ENCODE measurements around the gene SLC29A2. TPM values are rescaled to one million over a fixed set of nuclear protein-coding genes. Genes with fewer than 3 reads are reported as not detected.

Gene SLC29A2
- total and polyA plus RNA-seq, 2 donors (not counting 3 experiments of a cell fraction or from before 2014, with no cell fraction given): 2.4 to 5.2 TPM

GRCh38 chr11:66328031-66328301 lies 43.6 kb downstream of the SLC29A2 start:
- no peak overlapping the region for H3K4me3 ChIP-seq (replicated peaks in 1 of 3; ENCODE audit: insufficient read depth in 1 of 3, low read depth in 1 of 3, low read length in 3 of 3)
- no peak overlapping the region for H3K4me2 ChIP-seq (ENCODE audit: insufficient read depth, low read length)
- dilution Hi-C loops (cut with MboI; ENCODE audit: extremely low pct_ligation_motif_present, low sequenced_read_pairs): no loop called here

GRCh38 chr11:66327171-66328030 lies 44.2 kb downstream of the SLC29A2 start:
- POLR2A ChIA-PET: interaction anchor here (1.3 kb wide), 1 partner anchor 16 kb away, joined by 4 read pairs; no protein-coding TSS in a partner anchor
- H3K4me1 ChIP-seq (ENCODE audit: control insufficient read depth, extremely low read depth, insufficient read depth, low read length): peaks cover 7% of the 10 kb centered on the region
- H3K9ac ChIP-seq (replicated peaks; ENCODE audit: extremely low read depth, insufficient read depth, low read length): no peak overlapping the region
- no peaks in the 10 kb centered on the region for H3K27me3 ChIP-seq (ENCODE audit: control insufficient read depth in 2 of 2, insufficient read depth in 2 of 2, low read length in 2 of 2)
- H3K79me2 ChIP-seq (ENCODE audit: control insufficient read depth, insufficient read depth, low read length): no peaks in the 10 kb centered on the region
- no TSS peak for BruUV-seq (replicated peaks)
- H3K27ac ChIP-seq (ENCODE audit: insufficient read depth, low read depth, low read length): no peak overlapping the region
- H4K20me1 ChIP-seq (replicated peaks; ENCODE audit: control insufficient read depth, extremely low read depth, insufficient read depth, low read length): no peaks in the 10 kb centered on the region
- H3K9me1 ChIP-seq (replicated peaks; ENCODE audit: control insufficient read depth, extremely low read depth, insufficient read depth, low read length): no peaks in the 10 kb centered on the region
- H3K9me3 ChIP-seq (replicated peaks; ENCODE audit: control insufficient read depth, insufficient read depth, low read length): no peaks in the 10 kb centered on the region
- DNase-seq (ENCODE audit: low read depth, low spot score) (no peak), FAIRE-seq (no peak)
- H3K4me2 ChIP-seq (ENCODE audit: insufficient read depth, low read length): no peak overlapping the region
- intact Hi-C loops (cut with micrococcal nuclease): loop anchor here (1.0 kb wide), 2 partner anchors 9 to 15 kb away; partner anchors contain the start of gene RIN1
- dilution Hi-C loops (cut with MboI; ENCODE audit: extremely low pct_ligation_motif_present, low sequenced_read_pairs): no loop called here
- H3K4me3 ChIP-seq (replicated peaks in 1 of 3; ENCODE audit: insufficient read depth in 1 of 3, low read depth in 1 of 3, low read length in 3 of 3): no peak overlapping the region
- TF ChIP-seq FOS (IDR thresholded peaks at IDR 0.05; ENCODE audit: borderline replicate concordance, insufficient read depth, low read length) (peak; percentile 37), JUN (IDR thresholded peaks at IDR 0.05; ENCODE audit: borderline replicate concordance, insufficient read depth, insufficient read length, low read depth) (no peak), MYC (IDR thresholded peaks at IDR 0.05; ENCODE audit: low read depth, low read length) (no peak)
- TF ChIP-seq, protein P1, sequence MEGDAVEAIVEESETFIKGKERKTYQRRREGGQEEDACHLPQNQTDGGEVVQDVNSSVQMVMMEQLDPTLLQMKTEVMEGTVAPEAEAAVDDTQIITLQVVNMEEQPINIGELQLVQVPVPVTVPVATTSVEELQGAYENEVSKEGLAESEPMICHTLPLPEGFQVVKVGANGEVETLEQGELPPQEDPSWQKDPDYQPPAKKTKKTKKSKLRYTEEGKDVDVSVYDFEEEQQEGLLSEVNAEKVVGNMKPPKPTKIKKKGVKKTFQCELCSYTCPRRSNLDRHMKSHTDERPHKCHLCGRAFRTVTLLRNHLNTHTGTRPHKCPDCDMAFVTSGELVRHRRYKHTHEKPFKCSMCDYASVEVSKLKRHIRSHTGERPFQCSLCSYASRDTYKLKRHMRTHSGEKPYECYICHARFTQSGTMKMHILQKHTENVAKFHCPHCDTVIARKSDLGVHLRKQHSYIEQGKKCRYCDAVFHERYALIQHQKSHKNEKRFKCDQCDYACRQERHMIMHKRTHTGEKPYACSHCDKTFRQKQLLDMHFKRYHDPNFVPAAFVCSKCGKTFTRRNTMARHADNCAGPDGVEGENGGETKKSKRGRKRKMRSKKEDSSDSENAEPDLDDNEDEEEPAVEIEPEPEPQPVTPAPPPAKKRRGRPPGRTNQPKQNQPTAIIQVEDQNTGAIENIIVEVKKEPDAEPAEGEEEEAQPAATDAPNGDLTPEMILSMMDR (IDR thresholded peaks at IDR 0.05; ENCODE audit: extremely low read depth in 1 of 2, insufficient read depth in 1 of 2, low read depth in 1 of 2, low read length in 2 of 2): no peak
- H3K36me3 ChIP-seq (ENCODE audit: control insufficient read depth in 2 of 2, extremely low read depth in 1 of 2, insufficient read depth in 2 of 2, low read length in 2 of 2): no peaks in the 10 kb centered on the region
- CTCF ChIA-PET: interaction anchor here (0.6 to 4.0 kb wide), 4 partner anchors 8 to 17 kb away, joined by 3 to 56 read pairs (median 6); partner anchors contain the start of genes CD248 and RIN1
- H2AFZ ChIP-seq (ENCODE audit: low read depth, low read length): peak overlapping the region; percentile 11

More at GRCh38 chr11:66328031-66328301, 43.6 kb downstream of the SLC29A2 start:
- H2AFZ ChIP-seq (ENCODE audit: low read depth, low read length): no peak overlapping the region
- H3K9me1 ChIP-seq (replicated peaks; ENCODE audit: control insufficient read depth, extremely low read depth, insufficient read depth, low read length): no peaks in the 10 kb centered on the region
- no peaks in the 10 kb centered on the region for H4K20me1 ChIP-seq (replicated peaks; ENCODE audit: control insufficient read depth, extremely low read depth, insufficient read depth, low read length)
- BruUV-seq (replicated peaks): no TSS peak
- no peaks in the 10 kb centered on the region for H3K9me3 ChIP-seq (replicated peaks; ENCODE audit: control insufficient read depth, insufficient read depth, low read length)
- no peak overlapping the region for H3K27ac ChIP-seq (ENCODE audit: insufficient read depth, low read depth, low read length)
- no peaks in the 10 kb centered on the region for H3K79me2 ChIP-seq (ENCODE audit: control insufficient read depth, insufficient read depth, low read length)
- peaks cover 7% of the 10 kb centered on the region for H3K4me1 ChIP-seq (ENCODE audit: control insufficient read depth, extremely low read depth, insufficient read depth, low read length)
- ChIA-PET CTCF (no interaction called here), POLR2A (no interaction called here)
- H3K36me3 ChIP-seq (ENCODE audit: control insufficient read depth in 2 of 2, extremely low read depth in 1 of 2, insufficient read depth in 2 of 2, low read length in 2 of 2): no peaks in the 10 kb centered on the region
- H3K9ac ChIP-seq (replicated peaks; ENCODE audit: extremely low read depth, insufficient read depth, low read length): no peak overlapping the region
- intact Hi-C loops (cut with micrococcal nuclease): loop anchor here (1.0 kb wide), 2 partner anchors 8 to 16 kb away; partner anchors contain the start of gene RIN1
- no peak for TF ChIP-seq GATA2 (IDR thresholded peaks at IDR 0.05; ENCODE audit: insufficient read depth, insufficient read length, low read depth, low read length)
- TF ChIP-seq MYC (IDR thresholded peaks at IDR 0.05; ENCODE audit: low read depth, low read length): no peak
- TF ChIP-seq, protein P2, sequence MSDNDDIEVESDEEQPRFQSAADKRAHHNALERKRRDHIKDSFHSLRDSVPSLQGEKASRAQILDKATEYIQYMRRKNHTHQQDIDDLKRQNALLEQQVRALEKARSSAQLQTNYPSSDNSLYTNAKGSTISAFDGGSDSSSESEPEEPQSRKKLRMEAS (IDR thresholded peaks at IDR 0.05; ENCODE audit: insufficient read depth, insufficient read length): no peak
- no peak for FAIRE-seq
- no peaks in the 10 kb centered on the region for H3K27me3 ChIP-seq (ENCODE audit: control insufficient read depth in 2 of 2, insufficient read depth in 2 of 2, low read length in 2 of 2)
- DNase-seq (ENCODE audit: low read depth, low spot score): no peak
